ENCODE data around the gene TARBP2.
"Not testable (repeated sequence)": the region's sequence is repeated elsewhere in the genome, so short reads cannot be mapped to it uniquely, and the experiment has no call there.

TARBP2 gene

DNA sequence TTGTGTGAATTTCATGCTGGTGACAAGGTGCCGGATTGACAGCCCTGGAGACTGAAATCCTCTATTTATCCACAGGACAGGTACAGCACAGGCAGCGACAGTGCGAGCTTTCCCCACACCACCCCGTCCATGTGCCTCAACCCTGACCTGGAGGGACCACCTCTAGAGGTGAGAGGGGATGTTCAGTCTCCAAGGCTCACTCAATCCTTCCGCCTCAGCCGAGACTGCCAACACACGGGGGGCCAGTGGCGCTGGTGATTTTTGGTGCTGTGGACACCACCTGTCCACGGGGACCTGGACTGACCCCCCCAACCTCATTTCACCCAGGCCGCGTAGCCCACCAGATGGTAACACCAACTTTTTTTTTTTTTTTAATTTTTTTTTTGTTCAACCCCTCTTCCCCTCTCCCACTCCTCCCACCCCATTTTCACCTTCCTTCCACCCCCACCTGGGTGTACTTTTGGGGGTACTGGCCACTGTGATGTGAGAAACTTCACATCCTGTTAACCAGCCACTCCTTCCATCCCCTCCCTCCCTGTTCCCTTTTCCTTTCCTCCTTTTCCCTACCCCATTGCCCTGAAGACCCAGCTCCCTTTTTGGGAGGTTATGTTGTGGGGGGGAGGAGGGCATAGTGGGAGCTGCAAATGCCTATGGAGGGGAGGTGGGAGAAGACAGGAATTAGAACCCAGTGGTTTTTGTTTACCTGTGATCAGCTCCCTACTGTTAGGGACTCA, 36.2 kb upstream of the TARBP2 start:
- Mint-ChIP-seq H3K4me3 (no peak overlapping the region), H3K36me3 (peaks cover 80% of the 10 kb centered on the region), H3K27me3 (no peaks in the 10 kb centered on the region), H3K4me1 (peaks cover 17% of the 10 kb centered on the region), H3K27ac (no peak overlapping the region), H3K9me3 (no peaks in the 10 kb centered on the region)
- CTCF ChIA-PET, result interaction anchor here (1.0 to 1.5 kb wide), 3 partner anchors 11 to 44 kb away, joined by 3 to 9 read pairs (median 4); no protein-coding TSS in a partner anchor
- no peak for DNase-seq

DNA sequence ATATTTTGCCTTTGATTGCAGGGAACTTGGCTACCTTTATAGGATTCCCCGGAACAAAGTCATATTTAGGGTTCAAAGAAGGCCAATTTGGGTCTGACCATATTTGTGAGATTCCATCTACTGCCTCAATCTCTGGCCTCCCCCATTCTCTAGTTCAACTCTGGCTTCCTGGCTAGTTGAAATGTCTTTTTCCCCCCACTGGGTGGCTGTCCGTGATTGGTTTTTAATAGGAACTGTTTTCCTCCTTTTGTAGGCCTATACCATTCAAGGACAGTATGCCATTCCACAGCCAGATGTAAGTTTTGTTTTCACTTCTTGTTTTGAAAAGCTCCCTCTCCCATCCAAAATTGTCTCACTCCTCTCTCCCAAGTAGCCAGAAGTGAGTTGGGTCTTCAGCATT, 35.4 kb upstream of the TARBP2 start:
- no peak for DNase-seq
- CTCF ChIA-PET, result interaction anchor here (0.8 kb wide), 1 partner anchor 12 kb away, joined by 3 read pairs; no protein-coding TSS in a partner anchor
- Mint-ChIP-seq H3K9me3 (no peaks in the 10 kb centered on the region), H3K36me3 (peaks cover 77% of the 10 kb centered on the region), H3K4me3 (no peak overlapping the region), H3K27ac (no peak overlapping the region), H3K4me1 (peaks cover 14% of the 10 kb centered on the region), H3K27me3 (no peaks in the 10 kb centered on the region)

DNA sequence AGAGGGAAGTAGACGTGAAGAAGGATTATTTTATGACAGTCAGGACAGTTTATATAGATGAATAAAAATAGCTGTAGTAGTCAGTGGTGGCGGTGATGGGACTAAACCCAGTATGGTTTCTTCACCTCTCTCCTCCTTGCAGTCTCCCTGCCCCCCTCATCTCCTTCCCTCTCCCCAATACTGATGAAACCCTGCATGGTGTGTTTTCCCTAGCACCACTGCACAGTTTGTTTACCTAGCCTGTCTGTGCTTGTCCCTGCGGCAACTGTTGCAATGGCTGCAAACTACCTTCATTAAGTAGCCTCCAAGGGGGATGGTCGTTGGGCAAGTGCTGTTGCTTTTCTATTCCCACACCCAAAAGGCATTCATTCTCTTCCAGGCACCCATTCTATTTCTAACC, 34.4 kb upstream of the TARBP2 start:
- no peak overlapping the region for H3K4me3 Mint-ChIP-seq
- H3K9me3 Mint-ChIP-seq, result no peaks in the 10 kb centered on the region
- H3K4me1 Mint-ChIP-seq, result peaks cover 14% of the 10 kb centered on the region
- CTCF ChIA-PET, result interaction anchor here (0.8 kb wide), 1 partner anchor 13 kb away, joined by 3 read pairs; no protein-coding TSS in a partner anchor
- H3K27me3 Mint-ChIP-seq, result no peaks in the 10 kb centered on the region
- DNase-seq, result no peak
- no peak overlapping the region for H3K27ac Mint-ChIP-seq
- peaks cover 75% of the 10 kb centered on the region for H3K36me3 Mint-ChIP-seq

DNA sequence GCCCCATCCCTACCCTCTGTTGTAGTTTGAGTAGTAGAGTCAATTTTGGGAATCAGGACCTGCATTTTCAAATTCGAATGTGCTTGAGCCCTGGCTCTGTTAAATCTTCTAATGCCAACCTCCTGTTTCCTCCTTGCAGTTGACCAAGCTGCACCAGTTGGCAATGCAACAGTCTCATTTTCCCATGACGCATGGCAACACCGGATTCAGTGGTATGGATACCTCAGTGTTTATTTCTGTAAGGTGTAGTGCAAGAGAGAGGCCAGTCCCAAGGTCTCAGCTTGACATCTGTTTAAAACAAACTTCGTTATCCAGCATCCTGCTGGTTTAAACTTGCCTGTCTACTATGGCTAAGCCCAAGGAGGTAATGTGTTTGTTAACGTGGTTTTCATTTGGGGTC, 34.0 kb upstream of the TARBP2 start:
- H3K27ac Mint-ChIP-seq, result no peak overlapping the region
- peaks cover 16% of the 10 kb centered on the region for H3K4me1 Mint-ChIP-seq
- H3K27me3 Mint-ChIP-seq, result no peaks in the 10 kb centered on the region
- CTCF ChIA-PET, result no interaction called here
- no peaks in the 10 kb centered on the region for H3K9me3 Mint-ChIP-seq
- peaks cover 75% of the 10 kb centered on the region for H3K36me3 Mint-ChIP-seq
- DNase-seq, result no peak
- H3K4me3 Mint-ChIP-seq, result no peak overlapping the region

DNA sequence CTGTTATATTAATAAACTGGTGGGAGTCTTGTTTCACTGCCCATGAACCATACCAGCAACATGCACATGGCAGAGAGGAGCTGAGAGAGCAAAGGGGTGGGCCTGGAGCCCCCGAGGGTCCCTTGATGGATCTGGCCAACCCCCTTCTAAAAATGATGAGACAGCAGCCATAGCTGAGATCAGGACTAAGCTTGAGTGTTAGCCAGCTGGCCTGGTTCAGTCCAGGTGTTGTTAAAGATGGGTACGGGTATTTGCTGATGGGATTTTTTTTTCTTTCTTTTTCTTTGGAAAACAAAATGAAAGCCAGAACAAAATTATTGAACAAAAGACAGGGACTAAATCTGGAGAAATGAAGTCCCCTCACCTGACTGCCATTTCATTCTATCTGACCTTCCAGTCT, 33.2 kb upstream of the TARBP2 start:
- peaks cover 72% of the 10 kb centered on the region for H3K36me3 Mint-ChIP-seq
- CTCF ChIA-PET, result no interaction called here
- peak overlapping the region; percentile 28 for H3K27ac Mint-ChIP-seq
- H3K9me3 Mint-ChIP-seq, result no peaks in the 10 kb centered on the region
- H3K4me1 Mint-ChIP-seq, result peaks cover 19% of the 10 kb centered on the region
- DNase-seq, result no peak
- no peak overlapping the region for H3K4me3 Mint-ChIP-seq
- no peaks in the 10 kb centered on the region for H3K27me3 Mint-ChIP-seq

DNA sequence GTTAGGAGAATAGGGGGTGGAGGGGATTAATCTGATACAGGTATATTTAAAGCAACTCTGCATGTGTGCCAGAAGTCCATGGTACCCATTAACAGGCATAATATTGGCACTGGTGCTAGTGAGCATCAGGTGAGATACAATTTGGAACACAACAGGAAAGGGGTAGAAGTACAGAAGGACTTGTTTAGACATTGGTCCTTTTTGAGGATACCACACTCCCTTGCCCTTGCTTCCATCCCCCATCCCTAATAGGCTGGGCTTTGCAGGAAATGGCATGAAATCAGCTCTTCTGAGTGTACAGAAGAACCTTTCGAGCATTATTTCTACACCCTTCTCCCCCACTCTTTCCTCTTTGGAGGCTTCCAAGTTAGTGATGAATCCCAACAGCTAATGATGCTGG, 32.8 kb upstream of the TARBP2 start:
- Mint-ChIP-seq H3K4me3 (no peak overlapping the region), H3K36me3 (peaks cover 69% of the 10 kb centered on the region), H3K9me3 (no peaks in the 10 kb centered on the region), H3K4me1 (peaks cover 18% of the 10 kb centered on the region), H3K27ac (no peak overlapping the region), H3K27me3 (no peaks in the 10 kb centered on the region)
- CTCF ChIA-PET, result no interaction called here
- DNase-seq, result no peak

DNA sequence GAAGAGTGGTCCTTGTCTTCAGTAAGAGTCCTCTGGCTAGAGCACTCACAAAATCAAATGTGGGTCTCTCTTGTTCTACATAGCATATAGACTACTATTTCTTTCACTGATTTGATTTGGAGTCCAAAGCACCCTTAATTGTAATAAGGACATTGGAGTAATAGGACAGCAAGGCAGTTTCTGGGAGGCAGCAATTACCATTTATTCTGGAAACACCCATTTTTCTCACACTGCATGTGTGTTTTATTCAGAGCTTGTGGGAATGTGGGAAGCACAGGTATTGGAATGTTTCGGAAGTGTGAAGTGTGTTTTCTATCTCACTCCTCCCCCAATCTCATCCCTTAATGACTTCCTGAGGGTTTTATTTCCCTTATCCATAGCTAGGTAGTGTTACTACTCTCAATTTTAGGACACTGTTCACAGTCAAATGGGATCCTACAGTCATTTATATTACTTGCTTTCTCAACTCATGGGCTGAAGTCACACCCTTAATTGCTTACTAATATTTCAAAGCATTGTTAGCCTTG, 29.0 kb upstream of the TARBP2 start:
- H3K36me3 Mint-ChIP-seq, result peaks cover 68% of the 10 kb centered on the region
- no peak for DNase-seq
- no peak overlapping the region for H3K27ac Mint-ChIP-seq
- no peaks in the 10 kb centered on the region for H3K9me3 Mint-ChIP-seq
- H3K4me1 Mint-ChIP-seq, result peaks cover 30% of the 10 kb centered on the region
- CTCF ChIA-PET, result interaction anchor here (0.7 to 5.9 kb wide), 3 partner anchors 10 to 36 kb away, joined by 3 to 45 read pairs (median 4); partner anchors contain the start of gene NPFF
- no peaks in the 10 kb centered on the region for H3K27me3 Mint-ChIP-seq
- H3K4me3 Mint-ChIP-seq, result no peak overlapping the region

DNA sequence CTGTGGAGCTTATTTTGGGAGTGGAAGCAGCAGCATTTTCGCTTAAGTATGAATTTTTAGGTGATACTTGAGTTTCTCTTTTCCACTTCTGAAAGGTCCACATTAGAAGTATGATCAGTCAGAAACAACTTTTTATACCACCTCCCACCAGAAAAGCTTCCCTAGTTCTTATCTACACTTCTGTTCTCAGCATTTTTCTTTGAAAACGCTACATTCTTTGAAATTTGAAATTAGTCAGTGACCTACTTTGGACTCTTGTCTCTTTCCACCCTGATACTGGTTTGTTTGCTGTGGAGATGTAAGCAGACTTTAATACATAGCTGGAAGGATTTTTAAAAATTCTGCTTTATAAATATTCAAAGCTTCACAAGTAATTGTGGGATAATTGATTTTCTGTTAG, 27.0 kb upstream of the TARBP2 start:
- Mint-ChIP-seq H3K36me3 (peaks cover 64% of the 10 kb centered on the region), H3K27me3 (no peaks in the 10 kb centered on the region), H3K9me3 (no peaks in the 10 kb centered on the region), H3K4me1 (peaks cover 30% of the 10 kb centered on the region), H3K4me3 (no peak overlapping the region), H3K27ac (peak overlapping the region; percentile 13)
- DNase-seq, result no peak
- CTCF ChIA-PET, result interaction anchor here (0.7 to 5.9 kb wide), 4 partner anchors 8 to 152 kb away, joined by 3 to 45 read pairs (median 3); partner anchors contain the start of gene NPFF

DNA sequence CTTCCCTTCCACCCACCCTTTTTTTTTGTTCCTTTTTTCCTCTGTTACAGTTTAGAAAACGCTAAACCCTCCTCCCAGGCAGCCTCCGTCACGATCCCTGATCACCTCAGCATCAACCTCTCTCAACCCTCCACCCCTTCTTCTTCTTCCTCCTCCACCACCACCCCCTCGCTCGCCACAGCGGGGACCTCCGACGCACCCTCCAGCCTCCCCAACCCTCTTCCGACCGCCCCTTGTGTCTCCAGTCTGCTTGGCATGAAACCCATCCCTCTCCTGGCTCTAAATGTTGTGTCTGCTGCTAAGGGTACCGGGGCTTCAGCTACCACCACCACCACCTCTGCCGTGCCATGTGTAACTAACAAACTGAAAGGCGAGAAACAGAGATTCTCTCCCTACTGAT, 26.3 kb upstream of the TARBP2 start:
- Mint-ChIP-seq H3K36me3 (peaks cover 71% of the 10 kb centered on the region), H3K9me3 (no peaks in the 10 kb centered on the region)

DNA sequence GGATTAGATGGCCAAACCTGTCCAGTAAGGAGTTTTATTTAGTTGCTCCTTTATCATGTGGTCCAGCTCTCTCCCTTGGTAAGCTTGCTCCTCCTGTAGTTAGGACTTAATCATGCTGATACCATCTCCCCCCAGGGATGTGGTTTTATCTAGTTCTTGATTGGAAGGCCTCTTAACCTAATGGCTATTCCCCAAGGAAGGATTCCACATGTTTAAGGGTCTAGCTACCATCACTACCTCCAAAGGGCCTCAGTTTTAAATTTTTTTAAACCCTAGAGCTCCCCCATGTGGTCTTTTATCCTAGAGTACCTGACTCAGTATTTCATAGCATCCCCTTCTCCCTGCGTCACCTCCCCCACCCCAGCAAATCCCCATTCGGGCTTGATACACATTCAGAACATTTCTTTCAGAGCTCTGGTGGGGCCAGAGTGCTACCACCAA, 24.3 kb upstream of the TARBP2 start:
- H3K9me3 Mint-ChIP-seq, result no peaks in the 10 kb centered on the region
- H3K27me3 Mint-ChIP-seq, result no peaks in the 10 kb centered on the region
- peaks cover 66% of the 10 kb centered on the region for H3K36me3 Mint-ChIP-seq
- H3K27ac Mint-ChIP-seq, result peak overlapping the region; percentile 55
- CTCF ChIA-PET, result interaction anchor here (0.6 to 5.9 kb wide), 13 partner anchors 10 to 404 kb away, joined by 3 to 45 read pairs (median 5); partner anchors contain the start of gene NPFF
- DNase-seq, result no peak
- H3K4me1 Mint-ChIP-seq, result peaks cover 28% of the 10 kb centered on the region
- no peak overlapping the region for H3K4me3 Mint-ChIP-seq

More for the DNA sequence above, 26.3 kb upstream of the TARBP2 start:
- Mint-ChIP-seq H3K4me1 (peaks cover 31% of the 10 kb centered on the region), H3K4me3 (no peak overlapping the region), H3K27ac (peak overlapping the region; percentile 84), H3K27me3 (no peaks in the 10 kb centered on the region)
- CTCF ChIA-PET, result interaction anchor here (0.6 to 5.9 kb wide), 8 partner anchors 10 to 449 kb away, joined by 3 to 45 read pairs (median 4); partner anchors contain the start of genes NPFF and PRR13
- no peak for DNase-seq

DNA sequence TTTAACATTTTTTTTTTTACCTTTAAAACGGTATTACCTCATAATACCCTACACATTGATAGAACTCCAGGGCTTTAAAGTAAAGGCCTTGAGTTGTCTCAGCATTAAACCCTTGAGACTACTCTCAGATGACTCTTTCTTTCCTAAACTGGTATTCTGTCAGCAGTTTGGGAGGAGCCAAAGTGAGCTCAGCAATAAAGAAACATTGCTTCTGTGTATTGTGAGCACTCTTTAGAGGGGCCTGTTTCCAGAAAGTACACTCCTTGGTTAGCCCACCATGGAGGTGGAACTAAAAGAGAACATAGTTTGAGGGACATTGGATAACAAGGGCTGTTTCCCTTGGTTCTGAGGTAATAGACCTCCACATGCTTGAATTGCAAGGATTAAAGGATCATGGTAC, 22.2 kb upstream of the TARBP2 start:
- H3K36me3 Mint-ChIP-seq, result peaks cover 70% of the 10 kb centered on the region
- CTCF ChIA-PET, result interaction anchor here (1.2 to 3.8 kb wide), 3 partner anchors 31 to 151 kb away, joined by 3 to 16 read pairs (median 11); no protein-coding TSS in a partner anchor

DNA sequence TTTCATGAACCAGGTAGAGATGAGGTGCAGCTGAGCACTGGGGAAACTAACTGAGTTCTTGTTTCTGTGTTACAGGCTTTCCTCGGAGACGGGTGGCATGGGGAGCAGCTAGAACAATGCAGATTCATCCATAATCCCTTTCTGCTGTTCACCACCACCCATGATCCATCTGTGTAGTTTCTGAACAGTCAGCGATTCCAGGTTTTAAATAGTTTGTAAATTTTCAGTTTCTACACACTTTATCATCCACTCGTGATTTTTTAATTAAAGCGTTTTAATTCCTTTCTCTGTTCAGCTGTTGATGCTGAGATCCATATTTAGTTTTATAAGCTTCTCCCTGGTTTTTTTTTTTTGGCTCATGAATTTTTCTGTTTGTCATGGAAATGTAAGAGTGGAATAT, 21.8 kb upstream of the TARBP2 start:
- H3K27ac Mint-ChIP-seq, result no peak overlapping the region
- no peaks in the 10 kb centered on the region for H3K27me3 Mint-ChIP-seq
- peaks cover 12% of the 10 kb centered on the region for H3K4me1 Mint-ChIP-seq
- no peak for DNase-seq
- H3K9me3 Mint-ChIP-seq, result no peaks in the 10 kb centered on the region
- CTCF ChIA-PET, result interaction anchor here (2.5 kb wide), 1 partner anchor 30 kb away, joined by 11 read pairs; no protein-coding TSS in a partner anchor
- H3K4me3 Mint-ChIP-seq, result no peak overlapping the region
- H3K36me3 Mint-ChIP-seq, result peaks cover 69% of the 10 kb centered on the region

More for the DNA sequence above, 22.2 kb upstream of the TARBP2 start:
- Mint-ChIP-seq H3K4me3 (no peak overlapping the region), H3K4me1 (peaks cover 17% of the 10 kb centered on the region), H3K9me3 (no peaks in the 10 kb centered on the region), H3K27ac (no peak overlapping the region), H3K27me3 (no peaks in the 10 kb centered on the region)
- no peak for DNase-seq

DNA sequence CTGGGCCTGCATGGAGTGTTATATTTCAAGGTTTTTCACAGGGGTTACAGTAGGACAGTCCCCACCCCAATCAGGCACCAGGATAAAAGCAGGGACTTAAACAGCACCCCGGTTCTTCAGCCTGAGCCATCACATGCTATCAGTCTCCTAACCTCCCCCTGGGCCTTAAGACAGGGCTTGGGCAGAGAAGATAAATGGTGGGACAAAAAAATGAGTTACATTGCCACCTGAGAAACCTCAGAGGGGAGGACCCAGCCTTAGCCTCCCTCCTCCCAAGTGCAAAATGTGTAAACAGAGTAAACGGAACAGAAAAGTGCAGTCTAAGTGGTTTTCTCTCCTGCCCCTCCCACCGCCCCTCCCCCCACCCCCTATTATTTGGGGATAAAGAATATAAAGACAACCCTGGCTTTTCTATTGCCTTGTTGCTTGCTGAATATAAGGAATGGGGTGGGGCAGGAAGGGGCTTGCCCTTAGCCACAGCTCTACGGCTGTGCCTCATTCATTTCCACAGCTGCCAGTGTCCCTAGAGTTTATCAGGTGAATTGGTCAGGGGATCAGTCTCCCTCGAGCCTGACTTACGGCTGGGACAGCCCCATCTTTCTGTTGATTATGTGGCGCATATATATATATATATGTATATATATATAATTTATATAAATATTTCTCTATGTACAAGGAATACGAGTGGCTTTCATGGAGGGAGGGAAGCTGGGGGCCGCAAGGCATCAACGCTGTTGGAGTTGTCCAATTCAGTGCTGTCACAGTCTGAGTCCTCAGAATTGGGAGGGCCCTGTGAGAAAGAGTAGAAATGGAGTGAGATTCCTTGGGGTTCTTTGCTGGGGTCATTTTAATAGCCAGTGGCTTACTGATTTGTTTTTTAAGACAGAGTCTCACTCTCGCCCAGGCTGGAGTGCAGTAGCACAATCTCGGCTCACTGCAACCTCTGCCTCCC, 20.3 kb upstream of the TARBP2 start:
- CTCF ChIA-PET, result interaction anchor here (1.3 to 3.1 kb wide), 4 partner anchors 20 to 128 kb away, joined by 6 to 19 read pairs (median 8); partner anchors contain the start of gene TARBP2
- Mint-ChIP-seq H3K4me1 (peaks cover 3% of the 10 kb centered on the region), H3K27me3 (no peaks in the 10 kb centered on the region), H3K36me3 (peaks cover 59% of the 10 kb centered on the region), H3K27ac (no peak overlapping the region), H3K4me3 (no peak overlapping the region), H3K9me3 (no peaks in the 10 kb centered on the region)
- no peak for DNase-seq

DNA sequence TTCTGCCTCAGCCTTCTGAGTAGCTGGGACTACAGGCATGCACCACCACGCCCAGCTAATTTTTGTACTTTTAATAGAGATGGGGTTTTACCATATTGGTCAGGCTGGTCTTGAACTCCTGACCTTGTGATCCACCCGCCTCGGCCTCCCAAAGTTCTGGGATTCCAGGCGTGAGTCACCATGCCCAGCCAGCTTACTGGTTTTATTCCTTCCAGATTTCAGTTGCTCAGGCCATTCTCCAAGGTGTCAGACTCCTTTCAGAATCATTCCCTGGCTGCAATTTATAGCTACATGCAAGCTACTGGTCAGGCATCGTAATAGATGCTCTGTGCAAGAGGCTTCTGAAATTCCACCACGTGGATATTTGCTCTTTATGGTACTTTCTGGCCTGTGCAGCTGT, 19.6 kb upstream of the TARBP2 start:
- H3K4me1 Mint-ChIP-seq, H3K27ac Mint-ChIP-seq: not testable (repeated sequence)
- H3K36me3 Mint-ChIP-seq, result peaks cover 54% of the 10 kb centered on the region

More for the DNA sequence above, 19.6 kb upstream of the TARBP2 start:
- CTCF ChIA-PET, result interaction anchor here (0.7 to 3.1 kb wide), 6 partner anchors 8 to 129 kb away, joined by 3 to 19 read pairs (median 6); partner anchors contain the start of gene TARBP2
- H3K27me3 Mint-ChIP-seq, H3K4me3 Mint-ChIP-seq, DNase-seq, H3K9me3 Mint-ChIP-seq: not testable (repeated sequence)
